HG03565 (cell line): ENCODE data around the gene MAD1L1.
"Not testable (repeated sequence)": the region's sequence is repeated elsewhere in the genome, so short reads cannot be mapped to it uniquely, and the experiment has no call there.

Experiments used
- ATAC-seq: cut with Tn5 transposase; IDR thresholded peaks from one replicate; pipeline ENCODE4 v1.9.1; 2021; ENCODE audit warnings: mild to moderate bottlenecking, moderate library complexity; ENCODE audit not compliant: unreplicated experiment

Gene MAD1L1

DNA sequence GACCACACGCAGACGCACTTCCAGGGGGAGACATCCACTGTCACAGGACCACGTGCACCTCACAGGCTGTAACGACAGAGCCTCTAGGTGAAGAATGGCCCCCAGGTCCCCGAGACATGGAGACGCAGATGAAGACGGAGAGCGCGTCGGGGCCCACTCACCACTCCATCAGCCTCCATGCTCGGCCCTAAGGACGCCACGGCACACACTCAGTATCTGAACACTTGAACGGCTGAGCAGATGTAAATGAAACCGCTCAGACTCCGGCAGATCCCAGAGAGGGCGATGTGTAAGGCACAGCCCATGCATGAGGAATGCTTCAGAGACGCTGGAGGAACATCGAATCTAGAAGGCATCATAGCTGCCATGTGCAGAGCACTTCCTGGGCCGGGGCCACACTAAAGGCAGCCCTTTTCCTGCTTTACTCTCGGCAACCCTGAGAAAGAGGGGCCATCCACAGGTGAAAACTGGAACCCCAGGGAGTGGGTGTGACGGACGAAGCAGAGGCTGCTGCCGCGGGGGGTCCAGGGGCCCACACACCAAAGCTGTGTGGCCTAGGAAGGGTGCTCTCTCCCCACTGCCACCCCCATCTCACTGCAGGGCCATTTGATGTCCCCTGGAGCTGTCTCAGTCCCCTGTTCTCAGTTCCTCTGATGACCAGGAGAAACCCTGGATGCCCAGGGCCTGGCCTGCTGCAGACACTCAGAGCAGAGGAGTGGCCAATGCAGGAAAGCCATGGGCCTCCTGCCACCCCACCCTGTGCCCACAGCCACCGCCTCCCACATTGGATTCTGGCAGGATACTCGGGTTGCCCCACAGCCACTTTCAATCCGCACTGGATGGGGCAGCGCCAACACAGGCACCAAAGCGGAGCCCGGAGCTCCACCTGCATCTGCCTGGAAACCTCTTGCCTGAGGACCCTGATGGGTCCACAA lies 253.8 kb downstream of the MAD1L1 start:
- ATAC-seq: no peak

DNA sequence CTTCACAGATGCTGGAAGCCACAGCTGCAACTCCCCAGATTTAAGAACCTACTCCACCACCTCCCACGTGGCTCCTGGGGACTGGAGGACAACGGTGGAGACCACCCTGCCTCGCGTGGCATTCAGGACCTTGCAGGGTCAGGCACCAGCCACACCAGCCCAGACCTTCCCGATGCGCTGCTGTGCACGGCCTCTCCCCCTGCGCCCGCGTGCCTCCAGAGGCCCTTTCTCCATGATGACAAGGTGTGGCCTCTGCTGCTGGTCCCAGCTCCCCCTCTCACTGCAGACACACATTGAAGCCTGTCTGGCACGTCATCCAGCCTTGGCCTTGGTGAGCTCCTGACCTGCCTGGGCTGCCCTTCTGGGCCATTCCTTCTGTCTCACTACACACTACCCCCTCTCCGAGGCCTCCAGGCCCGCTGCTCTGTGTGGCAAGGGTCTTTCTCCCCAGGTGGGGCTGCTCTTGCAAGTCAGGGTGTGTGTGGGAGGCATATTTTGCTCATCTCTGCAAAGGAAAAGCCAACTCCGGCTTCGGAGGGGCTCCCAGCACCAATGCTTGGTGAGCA lies 254.8 kb downstream of the MAD1L1 start:
- no peak for ATAC-seq

GRCh38 chr7:1977059-1977875 lies 255.5 kb downstream of the MAD1L1 start:
- no peak for ATAC-seq

- not testable (repeated sequence) for ATAC-seq
Measured at GRCh38 chr7:1976521-1976920, 256.2 kb downstream of the MAD1L1 start.

DNA sequence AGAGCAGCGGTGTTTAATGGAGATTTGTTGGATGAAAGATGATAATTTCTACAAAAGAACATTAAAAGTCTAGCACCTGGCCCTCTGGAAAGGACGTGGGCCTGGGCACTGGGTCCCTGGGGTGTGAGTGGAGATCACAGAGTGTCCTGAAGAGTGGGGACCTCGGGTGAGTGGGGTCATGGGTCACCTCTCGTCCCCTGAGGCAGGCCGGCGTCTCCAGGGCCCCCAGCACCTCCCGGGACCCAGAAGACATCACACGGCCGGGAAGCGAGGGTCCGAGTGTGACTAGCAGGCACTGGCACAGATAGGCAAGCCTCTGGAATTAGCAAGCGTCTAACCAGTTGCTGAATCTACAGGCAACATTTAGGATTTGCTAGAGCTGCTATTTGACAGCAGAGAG lies 257.2 kb downstream of the MAD1L1 start:
- ATAC-seq: no peak

DNA sequence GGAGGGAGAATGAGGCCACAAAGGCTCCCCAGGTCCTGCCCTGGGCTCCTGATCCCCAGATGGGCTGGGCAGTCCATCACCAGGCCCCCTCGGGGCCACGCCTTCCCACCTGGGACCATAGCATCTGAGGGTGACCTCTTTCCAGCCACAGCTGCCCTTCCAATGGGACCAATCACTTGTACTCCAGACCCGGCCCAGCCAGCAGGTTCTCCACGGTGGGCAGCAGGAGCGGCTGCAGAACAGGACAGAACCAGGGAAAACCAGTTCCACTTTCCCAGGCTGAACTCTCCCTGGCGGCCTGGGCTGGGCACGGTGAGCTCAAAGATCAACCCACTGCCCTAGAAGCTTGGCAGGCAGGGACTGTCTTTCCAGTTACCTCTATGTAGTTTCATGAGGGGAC lies 257.6 kb downstream of the MAD1L1 start:
- ATAC-seq: no peak

DNA sequence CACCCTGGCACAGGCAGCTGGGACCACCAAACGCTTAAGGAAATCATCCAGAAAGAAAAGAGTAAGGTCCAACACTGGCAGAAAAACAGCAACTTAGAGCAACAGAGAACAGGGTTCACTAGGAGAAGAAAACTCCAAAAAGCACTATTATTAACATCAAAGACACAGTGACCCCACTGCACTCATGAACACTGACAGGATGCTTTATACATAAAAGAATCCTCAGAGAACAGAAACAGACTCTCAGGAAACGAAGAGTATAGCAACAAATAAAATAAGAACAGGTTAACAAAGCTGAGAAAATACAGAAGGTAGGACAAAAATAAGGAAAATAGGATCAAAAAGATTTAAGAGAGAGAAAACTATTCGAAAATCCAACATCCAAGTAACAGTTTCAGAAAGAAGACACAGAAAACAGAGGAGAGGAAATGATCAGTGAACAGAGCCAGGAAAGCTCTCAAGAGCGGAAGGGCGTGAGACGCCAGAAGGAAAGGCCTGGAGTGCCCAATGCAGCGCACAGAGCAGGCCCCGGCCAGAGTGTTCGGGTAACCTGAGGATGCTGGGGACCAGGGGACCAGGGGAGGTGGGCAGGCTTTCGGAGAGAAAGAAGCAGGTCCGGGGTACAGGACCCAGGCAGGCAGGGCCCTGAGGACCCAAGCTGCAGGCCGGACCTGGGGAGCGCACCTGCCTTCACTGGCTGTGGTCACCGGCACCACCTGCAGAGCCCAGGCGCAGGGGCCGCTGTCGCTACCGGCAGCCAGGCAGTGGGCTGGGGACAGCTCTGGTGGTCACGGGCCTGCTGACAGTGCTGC lies 258.2 kb downstream of the MAD1L1 start:
- ATAC-seq: no peak

DNA sequence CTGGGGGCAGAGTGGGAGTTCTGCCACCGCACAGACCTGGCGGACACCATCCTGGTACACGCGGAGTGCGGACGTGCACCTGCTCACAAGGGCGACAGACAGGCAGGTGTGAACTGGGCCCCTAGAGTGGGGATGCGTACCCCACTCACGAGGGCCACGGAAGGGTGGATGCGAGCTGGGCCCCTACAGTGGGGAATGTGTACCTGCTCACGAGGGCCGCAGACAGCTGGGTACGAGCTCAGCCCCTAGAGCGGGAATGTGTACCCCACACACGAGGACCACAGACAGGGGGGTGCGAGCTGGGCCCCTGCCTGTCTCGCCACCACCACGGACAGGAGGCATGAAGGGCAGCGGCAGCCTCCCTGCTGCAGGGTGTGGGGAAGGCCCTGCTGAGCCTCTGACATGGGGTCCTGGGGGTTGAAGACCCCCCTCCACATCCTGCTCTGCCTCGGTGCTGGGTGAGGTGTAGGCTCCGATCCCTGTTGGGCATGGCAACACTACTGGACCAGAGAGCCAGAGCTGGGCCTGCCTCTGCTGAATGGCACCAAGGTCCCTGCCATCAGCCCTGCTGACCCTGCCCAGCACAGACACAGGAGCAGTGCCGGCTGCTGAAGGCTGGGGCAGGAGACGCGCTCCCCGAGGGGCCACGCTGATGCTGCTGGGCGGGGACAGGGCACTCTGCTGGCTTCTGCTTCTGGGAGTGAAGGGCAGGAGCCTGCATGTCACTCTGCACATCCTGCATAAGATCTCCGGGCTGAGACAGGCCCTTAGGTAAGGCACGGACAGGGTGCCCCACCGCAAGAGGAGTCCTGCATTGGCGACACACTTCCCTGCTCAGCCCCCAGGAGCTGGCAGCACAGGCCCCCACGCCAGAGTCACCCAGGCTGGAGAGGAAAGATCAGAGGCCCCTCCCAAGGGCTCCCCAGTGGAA lies 259.2 kb downstream of the MAD1L1 start:
- ATAC-seq: no peak

- no peak for ATAC-seq
Measured at GRCh38 chr7:1972744-1973143, 260.0 kb downstream of the MAD1L1 start.

GRCh38 chr7:1971946-1972654 lies 260.6 kb downstream of the MAD1L1 start:
- no peak for ATAC-seq

- no peak for ATAC-seq
Measured at GRCh38 chr7:1970895-1971294, 261.9 kb downstream of the MAD1L1 start.

DNA sequence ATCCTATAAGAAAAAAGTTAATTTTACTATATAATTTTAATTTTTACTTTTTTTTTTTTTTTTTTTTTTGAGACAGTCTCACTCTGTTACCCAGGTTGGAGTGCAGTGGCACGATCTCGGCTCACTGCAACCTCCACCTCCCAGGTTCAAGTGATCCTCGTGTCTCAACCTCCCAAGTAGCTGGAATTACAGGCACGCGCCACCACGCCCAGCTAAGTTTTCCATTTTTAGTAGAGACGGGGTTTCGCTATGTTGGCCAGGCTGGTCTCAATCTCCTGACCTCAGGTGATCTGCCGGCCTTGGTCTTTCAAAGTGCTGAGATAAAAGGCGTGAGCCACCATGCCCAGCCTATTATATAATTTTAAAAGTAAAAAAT lies 262.5 kb downstream of the MAD1L1 start:
- ATAC-seq: not testable (repeated sequence)

GRCh38 chr7:1969459-1970284 lies 263.1 kb downstream of the MAD1L1 start:
- no peak for ATAC-seq

DNA sequence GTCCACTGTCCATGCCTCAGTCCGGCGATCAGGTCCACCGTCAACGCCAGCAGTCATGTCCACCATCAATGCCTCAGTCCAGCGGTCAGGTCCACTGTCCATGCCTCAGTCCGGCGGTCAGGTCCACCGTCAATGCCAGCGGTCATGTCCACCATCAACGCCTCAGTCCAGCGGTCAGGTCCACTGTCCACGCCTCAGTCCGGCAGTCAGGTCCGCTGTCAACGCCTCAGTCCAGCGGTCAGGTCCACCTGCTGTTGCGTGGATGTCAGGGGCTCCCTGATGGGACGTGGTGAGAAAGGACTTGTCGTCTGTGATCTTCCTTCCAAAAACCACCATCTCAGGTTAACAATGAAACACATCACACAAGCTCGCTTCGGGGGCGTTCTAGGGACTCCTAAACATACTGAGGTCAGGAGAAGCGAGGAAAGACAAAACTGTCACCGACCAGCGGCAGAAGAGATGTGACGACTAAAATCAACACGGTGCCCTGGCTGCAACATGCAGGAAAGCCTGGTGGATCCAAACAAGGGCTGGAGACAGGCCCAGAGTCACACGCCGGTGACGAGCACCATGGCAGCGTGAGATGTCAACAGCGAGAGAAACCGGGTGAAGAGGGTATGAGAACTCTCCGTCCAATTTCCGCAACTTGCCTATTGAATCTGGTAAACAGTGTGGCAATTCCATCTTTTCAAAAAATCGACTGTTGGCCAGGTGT lies 264.2 kb downstream of the MAD1L1 start:
- no peak for ATAC-seq

GRCh38 chr7:1967512-1968396 lies 265.0 kb downstream of the MAD1L1 start:
- no peak for ATAC-seq

DNA sequence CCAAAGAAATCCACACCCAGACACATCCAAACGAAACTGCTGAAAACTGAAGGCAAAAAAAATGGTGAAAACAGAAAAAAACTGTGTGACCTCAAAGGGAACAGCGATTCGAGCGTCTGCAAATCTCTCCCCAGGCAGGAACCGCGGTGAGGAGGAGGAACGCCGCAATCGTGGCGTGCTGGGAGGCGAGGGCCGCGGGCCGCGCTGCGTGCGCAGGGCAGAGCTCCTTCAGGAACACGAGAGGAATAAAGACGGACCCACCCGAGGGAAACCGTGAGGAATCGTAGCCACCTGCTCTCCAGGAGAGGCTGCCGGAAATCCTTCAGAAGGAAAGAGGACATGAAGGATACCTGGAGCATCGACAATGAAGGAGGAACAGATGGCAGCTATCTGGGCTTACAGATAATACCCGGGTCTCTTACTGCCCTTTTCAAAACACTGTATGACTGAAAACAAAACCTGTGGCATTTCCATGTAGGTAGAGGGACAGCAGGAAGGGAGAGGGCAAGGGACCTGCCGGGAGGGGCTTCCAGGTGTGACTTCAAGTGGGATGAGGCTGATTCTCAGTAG lies 266.0 kb downstream of the MAD1L1 start:
- no peak for ATAC-seq
